ENCODE results near the gene TRMT112.

DNA sequence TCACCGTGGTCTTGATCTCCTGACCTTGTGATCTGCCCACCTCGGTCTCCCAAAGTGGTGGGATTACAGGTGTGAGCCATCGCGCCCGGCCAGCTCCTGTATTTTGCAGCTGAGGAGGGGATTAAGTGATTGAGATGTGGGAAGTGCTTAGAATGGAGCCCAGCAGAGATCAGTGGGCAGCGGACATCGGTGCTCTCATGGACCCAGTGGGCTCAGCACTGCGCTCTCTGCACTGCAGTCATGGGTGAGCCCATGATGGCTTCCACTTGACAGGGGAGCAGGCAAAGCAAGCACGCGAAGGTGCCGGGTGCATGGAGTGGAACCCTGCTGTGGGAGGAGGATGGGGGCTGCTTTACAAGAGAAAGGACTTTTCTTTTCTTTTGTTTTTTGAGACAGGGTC is 13.5 kb upstream of the TRMT112 start:
- TF ChIP-seq CTCF (IDR thresholded peaks at IDR 0.05) (no peak), POLR2A (IDR thresholded peaks at IDR 0.05) (no peak)

All from thyroid gland (tissue), 4 donors.